ENCODE measurements around the gene CENPO. TPM values are rescaled to one million over a fixed set of nuclear protein-coding genes. Genes with fewer than 3 reads are reported as not detected.

Gene CENPO
- total RNA-seq, 2 experiments from 2014 or later, result 52.0 to 56.4 TPM

GRCh38 chr2:24870891-24871705 lies 77.9 kb downstream of the CENPO start:
- CTCF ChIA-PET, result interaction anchor here (1.1 kb wide), 1 partner anchor 258 kb away, joined by 3 read pairs; no protein-coding TSS in a partner anchor
- DNase-seq, result no peak
- Mint-ChIP-seq H3K4me1 (peaks cover 7% of the 10 kb centered on the region), H3K27ac (no peak overlapping the region), H3K27me3 (no peaks in the 10 kb centered on the region), H3K4me3 (no peak overlapping the region), H3K36me3 (ENCODE audit: low read depth) (peaks cover 2% of the 10 kb centered on the region), H3K9me3 (no peaks in the 10 kb centered on the region)
- POLR2A ChIA-PET, result no interaction called here

DNA sequence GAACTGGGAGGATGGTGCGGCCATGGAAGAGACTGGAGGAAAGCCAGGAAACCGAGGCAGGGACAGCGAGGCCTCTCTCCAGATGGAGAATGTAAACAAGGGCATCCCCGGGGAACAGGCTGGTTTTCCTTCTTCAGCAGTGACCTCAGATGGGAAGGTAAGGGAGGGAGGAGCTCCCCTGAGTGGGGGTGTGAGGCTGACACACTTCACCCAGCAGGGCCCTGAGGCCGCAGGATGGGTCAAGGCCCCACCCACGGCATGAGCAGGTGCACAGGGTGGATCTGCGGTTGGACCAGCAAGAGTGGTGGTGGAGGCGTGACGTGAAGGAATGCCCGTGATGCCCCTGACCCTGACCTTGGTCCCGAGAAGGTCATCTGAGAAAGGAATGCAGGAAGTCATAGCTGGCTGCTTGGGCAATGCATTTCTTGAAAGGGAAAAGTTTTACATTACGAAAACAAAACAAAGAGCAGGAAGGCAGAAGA lies 78.7 kb downstream of the CENPO start:
- no peak overlapping the region for H3K4me3 Mint-ChIP-seq
- H3K36me3 Mint-ChIP-seq (ENCODE audit: low read depth), result no peaks in the 10 kb centered on the region
- no peak for DNase-seq
- H3K27ac Mint-ChIP-seq, result no peak overlapping the region
- H3K9me3 Mint-ChIP-seq, result no peaks in the 10 kb centered on the region
- ChIA-PET CTCF (interaction anchor here (0.6 kb wide), 1 partner anchor 210 kb away, joined by 7 read pairs; no protein-coding TSS in a partner anchor), POLR2A (no interaction called here)
- H3K4me1 Mint-ChIP-seq, result peaks cover 4% of the 10 kb centered on the region
- H3K27me3 Mint-ChIP-seq, result no peaks in the 10 kb centered on the region

Other genes with a start within 250 kb of the CENPO start
- gene PTRHD1, start within 50 bp of the CENPO start, total RNA-seq, result 10 to 100 TPM; 31.8 to 33.1 TPM
- gene ADCY3, start 126.8 kb downstream of the CENPO start, total RNA-seq, result 10 to 100 TPM; 60.8 to 67.2 TPM
- 1 to 10 TPM; 6.0 to 7.7 TPM for gene DNAJC27, start 178.5 kb downstream of the CENPO start, total RNA-seq
- under 1 TPM in 1 of 2 experiments, not detected in 1; 0.06 TPM for gene EFR3B, start 248.7 kb downstream of the CENPO start, total RNA-seq